CD4-positive, alpha-beta T cell (primary cell): ENCODE measurements around the gene PFAS. TPM values are rescaled to one million over a fixed set of nuclear protein-coding genes. Genes with fewer than 3 reads are reported as not detected.

Experiments used
- ATAC-seq: fragments of 200-7000 bp; cut with Tn5 transposase; one replicate; pipeline ENCODE4 v1.10.0; 2022; ENCODE audit warnings: mild to moderate bottlenecking; ENCODE audit not compliant: poor library complexity
- CTCF ChIA-PET: fragments of 350-600 bp; sonication (Branson Sonifier 250); formaldehyde crosslinking; loops from one replicate; lab custom pipeline; 2021; ENCODE audit warnings: antibody characterized with exemption, inconsistent platforms; lab: Charles Lee
- POLR2A ChIA-PET: fragments of 350-600 bp; sonication (Branson Sonifier 250); formaldehyde crosslinking; loops from one replicate; lab custom pipeline; 2021; ENCODE audit warnings: antibody characterized with exemption, inconsistent platforms; lab: Charles Lee
- DNase-seq, 14 experiments: peaks; one replicate each; pipeline ENCODE4 v3.0.0-alpha.2; 2013 to 2020; ENCODE audit warnings: mixed read lengths in 2 of 14
- H3K27ac ChIP-seq, 2 donors: one replicate each; pipeline versions ENCODE4 v1.5.1 to v1.7.0; 2013; ENCODE audit warnings: low read length in 2 of 2, low read depth in 1 of 2, mild to moderate bottlenecking in 1 of 2
- H3K27me3 ChIP-seq, 2 experiments: 1 replicate in 1 of 2; 2 replicates in 1 of 2; pipeline versions ENCODE4 v1.6.1 to v1.7.0; 2013; ENCODE audit warnings: low read length in 2 of 2, control low read depth in 1 of 2, mild to moderate bottlenecking in 1 of 2, moderate library complexity in 1 of 2; ENCODE audit not compliant: insufficient read depth in 2 of 2, control insufficient read depth in 1 of 2
- H3K36me3 ChIP-seq: one replicate; pipeline ENCODE4 v1.6.1; 2013; ENCODE audit warnings: low read length, control low read depth; ENCODE audit not compliant: insufficient read depth
- H3K4me1 ChIP-seq: one replicate; pipeline ENCODE4 v1.6.1; 2013; ENCODE audit warnings: low read length, control low read depth; ENCODE audit not compliant: insufficient read depth
- H3K4me3 ChIP-seq: one replicate; pipeline ENCODE4 v1.5.1; 2013; ENCODE audit warnings: mild to moderate bottlenecking, low read length, moderate library complexity
- H3K9me3 ChIP-seq, 2 experiments: 1 replicate in 1 of 2; 2 replicates in 1 of 2; pipeline versions ENCODE4 v1.6.1 to v1.7.0; 2013; ENCODE audit warnings: low read length in 2 of 2, mild to moderate bottlenecking in 2 of 2, control low read depth in 1 of 2, moderate library complexity in 1 of 2; ENCODE audit not compliant: control insufficient read depth in 1 of 2, insufficient read depth in 1 of 2
- H3K27ac Mint-ChIP-seq: one replicate; pipeline ENCODE4 v1.8.0; 2020; ENCODE audit warnings: mixed read lengths
- H3K27me3 Mint-ChIP-seq: one replicate; pipeline ENCODE4 v1.8.0; 2021; ENCODE audit warnings: mixed read lengths
- H3K36me3 Mint-ChIP-seq: one replicate; pipeline ENCODE4 v1.8.0; 2021; ENCODE audit warnings: low read depth, mixed read lengths
- H3K4me1 Mint-ChIP-seq: one replicate; pipeline ENCODE4 v1.8.0; 2021; ENCODE audit warnings: low read depth, mixed read lengths
- H3K4me3 Mint-ChIP-seq: one replicate; pipeline ENCODE4 v1.8.0; 2020; ENCODE audit warnings: mild to moderate bottlenecking, mixed read lengths
- H3K9me3 Mint-ChIP-seq: one replicate; pipeline ENCODE4 v1.8.0; 2020; ENCODE audit warnings: mixed read lengths
- intact Hi-C, 2 experiments: fragments of 100-400 bp; cut with DNase I in 1 of 2; cut with micrococcal nuclease in 1 of 2; formaldehyde crosslinking; loops; one replicate each; pipeline versions ENCODE4 v1.15.1 to v1.9.0; 2023 to 2025; cut with DNase I, micrococcal nuclease
- total RNA-seq, 174 experiments: library from RNA in 2 of 174; stranded (reverse) in 2 of 174; gene quantifications; one replicate each; pipeline ENCODE4 v1.2.3 and lab custom pipeline; 2021 to 2026
- TF ChIP-seq, protein P1 (sequence below): fragments of 200-600 bp; IDR thresholded peaks from one replicate; pipeline ENCODE4 v1.8.0; 2022; ENCODE audit warnings: antibody characterized with exemption, mild to moderate bottlenecking

The PFAS gene
- total RNA-seq, 2 experiments from 2014 or later, result 22.3 to 23.0 TPM

DNA sequence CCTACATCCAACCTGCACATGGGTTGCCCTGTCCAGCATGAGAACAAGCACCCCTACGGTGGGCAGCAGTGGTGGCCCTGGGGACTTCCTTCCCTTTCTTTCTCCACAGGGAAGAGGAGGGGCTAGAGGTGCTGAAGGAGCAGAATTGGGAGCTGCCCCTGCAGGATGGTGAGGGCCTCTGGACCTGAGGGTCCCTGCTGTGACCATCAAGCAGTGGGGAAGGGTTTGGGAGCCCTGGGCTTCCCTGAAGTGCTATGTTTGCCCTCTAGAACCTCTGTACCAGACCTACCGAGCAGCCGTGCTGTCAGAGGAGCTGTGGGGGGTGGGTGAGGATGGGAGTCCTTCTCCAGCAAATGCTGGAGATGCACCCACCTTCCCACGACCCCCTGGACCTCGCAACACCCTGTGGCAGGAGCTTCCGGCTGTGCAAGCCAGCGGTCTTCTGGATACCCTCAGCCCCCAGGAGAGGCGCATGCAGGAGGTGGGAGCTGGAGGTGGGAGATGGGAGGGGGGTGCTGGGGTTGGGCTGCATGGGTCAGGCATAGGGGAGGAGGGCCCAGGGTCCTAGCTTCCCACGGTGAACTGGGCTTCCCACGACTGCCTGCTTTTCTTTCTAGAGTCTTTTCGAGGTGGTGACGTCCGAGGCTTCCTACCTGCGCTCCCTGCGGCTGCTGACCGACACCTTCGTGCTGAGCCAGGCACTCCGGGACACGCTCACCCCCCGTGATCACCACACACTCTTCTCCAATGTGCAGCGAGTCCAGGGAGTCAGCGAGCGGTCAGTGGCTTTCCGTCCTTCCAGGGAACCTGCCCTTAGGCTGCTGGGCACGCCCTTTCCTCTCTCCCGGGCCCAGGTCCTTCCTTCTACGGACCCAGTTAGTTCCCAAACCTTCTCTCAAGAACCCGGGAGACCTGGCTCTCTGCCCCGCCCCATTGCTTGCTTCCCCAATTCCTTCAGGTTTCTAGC, 66.0 kb downstream of the PFAS start:
- Mint-ChIP-seq H3K9me3 (no peaks in the 10 kb centered on the region), H3K4me3 (no peak overlapping the region), H3K4me1 (no peaks in the 10 kb centered on the region), H3K27ac (no peak overlapping the region), H3K27me3 (peaks cover 31% of the 10 kb centered on the region), H3K36me3 (no peaks in the 10 kb centered on the region)
- POLR2A ChIA-PET, result no interaction called here
- Histone ChIP-seq H3K4me3 (no peak overlapping the region), H3K9me3 (no peaks in the 10 kb centered on the region), H3K27ac (no peak overlapping the region), H3K27me3 (peaks cover 5 to 7% of the 10 kb centered on the region in 2 experiments), H3K36me3 (no peaks in the 10 kb centered on the region), H3K4me1 (peaks cover 2% of the 10 kb centered on the region)
- intact Hi-C loops, result no loop called here
- TF ChIP-seq, protein P1, sequence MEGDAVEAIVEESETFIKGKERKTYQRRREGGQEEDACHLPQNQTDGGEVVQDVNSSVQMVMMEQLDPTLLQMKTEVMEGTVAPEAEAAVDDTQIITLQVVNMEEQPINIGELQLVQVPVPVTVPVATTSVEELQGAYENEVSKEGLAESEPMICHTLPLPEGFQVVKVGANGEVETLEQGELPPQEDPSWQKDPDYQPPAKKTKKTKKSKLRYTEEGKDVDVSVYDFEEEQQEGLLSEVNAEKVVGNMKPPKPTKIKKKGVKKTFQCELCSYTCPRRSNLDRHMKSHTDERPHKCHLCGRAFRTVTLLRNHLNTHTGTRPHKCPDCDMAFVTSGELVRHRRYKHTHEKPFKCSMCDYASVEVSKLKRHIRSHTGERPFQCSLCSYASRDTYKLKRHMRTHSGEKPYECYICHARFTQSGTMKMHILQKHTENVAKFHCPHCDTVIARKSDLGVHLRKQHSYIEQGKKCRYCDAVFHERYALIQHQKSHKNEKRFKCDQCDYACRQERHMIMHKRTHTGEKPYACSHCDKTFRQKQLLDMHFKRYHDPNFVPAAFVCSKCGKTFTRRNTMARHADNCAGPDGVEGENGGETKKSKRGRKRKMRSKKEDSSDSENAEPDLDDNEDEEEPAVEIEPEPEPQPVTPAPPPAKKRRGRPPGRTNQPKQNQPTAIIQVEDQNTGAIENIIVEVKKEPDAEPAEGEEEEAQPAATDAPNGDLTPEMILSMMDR, result no peak
- no peak for ATAC-seq
- CTCF ChIA-PET, result no interaction called here
- DNase-seq, result no peak

DNA sequence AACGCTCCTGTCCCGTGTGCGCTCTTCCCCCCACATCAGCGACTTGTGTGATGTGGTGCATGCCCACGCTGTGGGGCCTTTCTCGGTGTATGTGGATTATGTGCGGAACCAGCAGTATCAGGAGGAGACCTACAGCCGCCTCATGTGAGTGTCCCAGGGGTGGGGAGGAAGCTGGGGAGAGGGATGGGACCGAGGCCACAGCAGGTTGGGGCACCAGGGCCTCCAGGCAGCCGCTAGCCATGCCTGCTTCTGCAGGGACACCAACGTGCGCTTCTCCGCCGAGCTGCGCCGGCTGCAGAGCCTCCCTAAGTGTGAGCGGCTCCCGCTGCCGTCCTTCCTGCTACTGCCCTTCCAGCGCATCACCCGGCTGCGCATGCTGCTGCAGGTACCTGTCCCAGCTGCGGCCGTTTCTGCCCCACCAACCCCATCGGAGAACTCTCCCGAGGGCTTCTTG, 66.7 kb downstream of the PFAS start:
- Histone ChIP-seq H3K27me3 (peaks cover 5 to 7% of the 10 kb centered on the region in 2 experiments), H3K4me3 (no peak overlapping the region), H3K27ac (no peak overlapping the region), H3K36me3 (no peaks in the 10 kb centered on the region), H3K9me3 (peaks cover 0 to 5% of the 10 kb centered on the region in 2 experiments), H3K4me1 (no peaks in the 10 kb centered on the region)
- no peaks in the 10 kb centered on the region for H3K4me1 Mint-ChIP-seq
- POLR2A ChIA-PET, result no interaction called here
- H3K9me3 Mint-ChIP-seq, result no peaks in the 10 kb centered on the region
- intact Hi-C loops, result no loop called here
- H3K36me3 Mint-ChIP-seq, result no peaks in the 10 kb centered on the region
- DNase-seq (no peak), ATAC-seq (no peak)
- CTCF ChIA-PET, result no interaction called here
- H3K27me3 Mint-ChIP-seq, result peaks cover 31% of the 10 kb centered on the region
- H3K27ac Mint-ChIP-seq, result no peak overlapping the region
- H3K4me3 Mint-ChIP-seq, result no peak overlapping the region
- TF ChIP-seq, protein P1, result no peak

DNA sequence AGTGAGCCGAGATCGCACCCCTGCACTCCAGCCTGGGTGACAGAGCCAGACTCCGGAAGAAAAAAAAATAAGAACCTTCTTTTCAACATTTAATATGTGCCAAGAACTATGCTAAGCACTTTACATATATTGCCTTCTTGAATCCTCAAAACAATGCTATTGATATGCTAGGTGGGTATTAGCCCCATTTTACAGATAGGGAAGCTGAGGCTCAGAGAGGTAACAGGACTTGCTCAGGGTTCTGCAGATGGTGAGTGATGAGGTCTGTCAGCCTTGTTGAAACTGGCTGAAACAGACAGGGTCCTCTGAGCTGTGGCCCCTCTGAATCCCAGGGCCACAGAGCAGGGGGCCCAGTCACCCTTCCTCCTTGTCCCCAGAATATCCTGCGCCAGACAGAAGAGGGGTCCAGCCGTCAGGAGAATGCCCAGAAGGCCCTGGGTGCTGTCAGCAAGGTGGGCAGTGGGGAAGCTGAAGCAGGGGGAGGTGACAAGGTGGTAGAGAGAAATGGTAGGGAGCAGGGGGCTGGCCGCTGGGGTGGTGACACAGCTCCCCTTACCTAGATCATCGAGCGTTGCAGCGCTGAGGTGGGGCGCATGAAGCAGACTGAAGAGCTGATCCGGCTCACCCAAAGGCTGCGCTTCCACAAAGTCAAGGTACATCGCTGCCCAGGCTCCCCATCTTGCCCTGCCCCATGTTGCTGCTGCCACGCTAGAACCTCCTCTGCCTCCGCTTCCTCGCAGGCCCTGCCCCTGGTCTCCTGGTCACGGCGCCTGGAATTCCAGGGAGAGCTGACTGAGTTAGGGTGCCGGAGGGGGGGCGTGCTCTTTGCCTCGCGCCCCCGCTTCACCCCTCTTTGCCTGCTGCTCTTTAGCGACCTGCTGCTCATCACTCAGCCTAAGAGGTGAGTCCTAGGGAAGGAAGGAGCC, 69.2 kb downstream of the PFAS start:
- Mint-ChIP-seq H3K4me3 (no peak overlapping the region), H3K9me3 (no peaks in the 10 kb centered on the region), H3K27ac (no peak overlapping the region), H3K27me3 (peaks cover 30% of the 10 kb centered on the region), H3K36me3 (no peaks in the 10 kb centered on the region), H3K4me1 (no peaks in the 10 kb centered on the region)
- ChIA-PET CTCF (no interaction called here), POLR2A (no interaction called here)
- intact Hi-C loops, result no loop called here
- ATAC-seq, result no peak
- TF ChIP-seq, protein P1, result no peak
- H3K27me3 ChIP-seq, result peaks cover 5 to 7% of the 10 kb centered on the region in 2 experiments
- no peaks in the 10 kb centered on the region for H3K4me1 ChIP-seq
- no peak overlapping the region for H3K4me3 ChIP-seq
- H3K9me3 ChIP-seq, result peaks cover 0 to 5% of the 10 kb centered on the region in 2 experiments
- no peak for DNase-seq
- no peaks in the 10 kb centered on the region for H3K36me3 ChIP-seq
- no peak overlapping the region for H3K27ac ChIP-seq
